ENCODE data around the gene VSIR.

The VSIR gene

DNA sequence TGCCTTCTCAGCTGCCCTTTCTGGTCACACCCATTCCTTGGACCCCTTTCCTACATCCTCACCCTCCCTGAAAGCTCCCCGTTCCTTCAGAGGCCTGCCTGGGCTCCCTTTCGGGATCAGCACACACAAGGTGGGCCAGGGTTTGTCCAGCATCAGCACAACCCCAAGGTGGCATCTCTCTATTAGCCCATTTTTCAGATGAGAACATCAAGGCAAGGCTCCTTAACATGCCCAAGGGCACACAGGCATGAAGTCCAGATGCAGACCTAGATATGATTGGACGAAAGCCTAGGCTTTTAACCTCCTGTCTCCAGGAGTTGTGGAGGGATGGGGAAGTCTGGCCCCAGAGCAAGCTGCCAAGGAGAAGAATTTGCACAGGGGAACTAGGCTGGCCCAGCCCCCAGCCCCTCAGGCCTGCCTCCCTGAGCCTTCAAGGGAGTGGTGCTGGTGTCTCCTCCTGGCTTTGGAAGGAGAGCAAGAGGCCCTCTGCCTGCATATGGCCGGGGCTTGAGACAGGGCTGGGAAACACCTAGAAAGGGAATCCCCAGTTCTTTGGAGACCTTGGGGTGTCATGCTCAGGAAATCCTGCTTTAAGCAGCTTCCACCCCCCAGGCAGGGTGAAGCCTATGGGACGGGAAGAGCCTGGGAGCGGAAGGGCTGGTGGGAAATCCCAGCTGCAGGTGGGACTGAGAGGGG lies 9.0 kb upstream of the VSIR start:
- DNase-seq (ENCODE audit: low read depth in 2 of 2): no peak

DNA sequence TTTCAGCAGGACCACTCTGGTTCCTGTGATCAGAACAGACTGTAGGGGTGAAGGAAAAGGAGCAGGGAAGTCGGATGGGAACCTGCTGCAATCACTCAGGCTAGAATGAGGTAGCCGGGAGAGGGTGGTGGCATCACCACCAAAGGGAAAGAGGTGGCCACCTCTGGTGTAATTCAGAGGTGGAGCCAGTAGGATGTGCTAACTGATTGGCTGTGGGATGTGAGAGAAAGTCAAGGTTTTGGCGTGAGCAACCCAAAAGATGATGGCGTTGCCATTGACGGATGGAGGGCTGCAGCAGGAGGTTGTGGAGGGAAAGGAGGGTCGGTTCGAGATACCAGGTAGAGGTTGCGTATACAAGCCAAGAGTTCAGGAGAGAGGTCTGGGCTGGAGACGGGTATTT lies 7.4 kb upstream of the VSIR start:
- DNase-seq (ENCODE audit: low read depth in 2 of 2): no peak

DNA sequence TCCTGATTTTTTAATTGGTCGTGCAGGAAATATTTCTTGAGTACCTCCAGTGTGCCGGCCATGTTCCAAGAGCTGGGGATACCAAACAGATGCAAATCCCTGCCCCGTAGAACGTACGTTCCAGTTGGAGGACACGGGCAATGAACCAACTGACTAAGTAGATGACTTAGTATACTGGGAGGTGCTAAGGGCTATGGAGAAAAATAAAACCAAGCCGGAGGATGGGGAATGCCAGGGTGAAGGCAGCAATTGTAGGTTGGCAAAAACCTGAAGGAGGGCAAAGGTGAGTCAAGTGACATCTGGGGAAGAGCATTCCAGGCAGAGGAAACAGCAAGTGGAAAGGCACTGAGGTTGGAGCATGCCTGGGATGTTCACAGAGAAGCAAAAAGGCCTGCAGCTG lies 6.8 kb upstream of the VSIR start:
- no peak for DNase-seq (ENCODE audit: low read depth in 2 of 2)

DNA sequence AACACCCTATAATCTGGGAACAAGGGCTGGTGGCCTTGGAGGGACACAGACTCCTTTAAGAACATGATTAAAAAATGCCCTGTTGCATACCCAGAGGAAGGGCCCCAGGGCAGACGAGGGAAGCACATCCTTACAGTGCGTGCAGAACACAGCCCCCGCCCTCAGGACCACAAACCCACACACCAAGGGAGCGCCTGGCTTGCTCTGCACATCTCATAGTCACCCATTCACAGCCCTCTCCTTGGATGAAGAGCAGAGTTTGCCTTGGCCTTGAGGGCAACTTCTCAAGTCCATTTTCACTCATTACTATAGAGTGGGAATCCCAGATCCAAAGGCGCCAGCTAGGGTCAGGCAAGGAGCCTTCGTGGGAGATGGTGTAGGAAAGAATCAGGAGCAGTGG lies 6.3 kb upstream of the VSIR start:
- DNase-seq (ENCODE audit: low read depth in 2 of 2): no peak

DNA sequence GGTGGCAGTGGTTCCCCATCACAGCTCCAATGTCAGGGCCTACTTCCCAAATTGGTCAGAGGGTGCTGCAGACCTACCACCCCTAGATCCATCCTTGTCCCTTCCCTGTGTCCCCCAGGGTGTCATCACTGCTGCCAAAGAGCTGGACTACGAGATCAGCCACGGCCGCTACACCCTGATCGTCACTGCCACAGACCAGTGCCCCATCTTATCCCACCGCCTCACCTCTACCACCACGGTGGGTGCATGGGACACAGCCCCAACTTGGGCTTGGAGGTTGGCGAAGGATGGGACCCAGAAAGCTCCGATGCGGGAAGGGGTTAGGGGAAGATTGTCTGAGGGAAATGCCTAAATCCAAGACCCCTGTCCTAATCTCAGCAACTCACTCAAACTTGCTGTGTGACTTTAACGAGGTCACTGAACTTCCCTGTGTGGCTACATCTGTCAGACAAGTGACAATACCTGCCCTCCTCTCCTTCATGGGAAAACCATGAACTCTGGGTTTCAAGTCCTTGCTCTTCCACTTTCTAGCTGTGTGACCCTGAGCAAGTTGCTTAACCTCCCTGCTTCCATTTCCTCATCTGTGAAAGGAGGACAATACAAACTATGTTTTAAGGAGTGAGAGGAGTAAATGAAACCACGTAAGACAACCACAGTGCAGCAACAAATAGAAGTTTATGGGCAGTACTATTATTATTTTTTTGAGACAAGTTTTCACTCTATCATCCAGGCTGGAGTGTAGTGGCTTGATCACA lies 4.9 kb upstream of the VSIR start:
- no peak for DNase-seq (ENCODE audit: low read depth in 2 of 2)

DNA sequence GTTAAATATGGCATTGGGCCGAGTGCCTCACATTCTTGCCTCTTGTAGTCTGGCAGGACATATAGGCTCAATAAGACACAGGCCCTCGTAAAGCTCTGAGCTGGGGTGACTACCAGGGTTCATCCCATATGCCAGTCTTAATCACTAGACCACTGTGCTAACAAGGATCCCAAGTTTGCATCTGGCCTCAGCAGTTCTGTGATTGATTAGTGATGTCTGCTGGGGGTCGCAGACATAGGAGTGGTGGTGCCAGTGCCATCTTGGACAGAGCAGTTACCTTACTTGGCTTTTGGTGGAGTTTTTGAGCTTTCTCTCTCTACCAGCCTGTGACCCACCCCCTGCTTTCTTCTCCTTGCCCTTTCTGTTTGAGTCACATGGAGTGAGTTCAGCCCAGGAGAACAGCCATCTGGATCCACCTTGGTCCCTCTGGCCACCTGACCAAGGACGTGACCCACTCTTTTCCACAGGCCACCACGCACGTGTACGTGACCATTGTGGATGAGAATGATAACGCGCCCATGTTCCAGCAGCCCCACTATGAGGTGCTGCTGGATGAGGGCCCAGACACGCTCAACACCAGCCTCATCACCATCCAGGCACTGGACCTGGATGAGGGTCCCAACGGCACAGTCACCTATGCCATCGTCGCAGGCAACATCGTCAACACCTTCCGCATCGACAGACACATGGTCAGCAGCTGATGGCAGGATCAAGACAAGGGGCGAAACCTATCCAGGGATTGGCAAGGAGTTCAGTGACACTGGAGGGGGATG lies 4.1 kb upstream of the VSIR start:
- DNase-seq (ENCODE audit: low read depth in 2 of 2): no peak

DNA sequence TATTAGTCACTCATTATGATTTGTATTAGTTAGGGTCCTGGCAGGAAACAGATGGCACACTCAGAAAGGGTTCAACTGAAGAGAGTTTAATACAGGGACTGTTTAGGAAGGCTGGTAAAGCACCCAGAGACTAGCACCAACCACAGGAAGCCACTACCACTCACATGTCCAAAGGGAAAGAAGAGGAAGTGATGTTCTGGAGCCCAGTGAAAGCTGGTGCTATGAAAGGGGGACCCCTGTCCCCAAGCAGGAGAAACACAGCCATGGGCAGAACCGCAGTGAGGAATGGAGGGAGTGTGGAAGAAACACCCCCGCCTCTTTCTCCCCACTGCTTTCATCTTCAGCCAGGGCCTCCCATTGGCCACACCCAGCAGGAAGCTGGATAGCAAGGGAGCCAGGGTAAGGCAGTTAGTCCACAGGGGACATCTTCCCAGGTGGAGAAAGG lies 3.2 kb upstream of the VSIR start:
- DNase-seq (ENCODE audit: low read depth in 2 of 2): no peak

DNA sequence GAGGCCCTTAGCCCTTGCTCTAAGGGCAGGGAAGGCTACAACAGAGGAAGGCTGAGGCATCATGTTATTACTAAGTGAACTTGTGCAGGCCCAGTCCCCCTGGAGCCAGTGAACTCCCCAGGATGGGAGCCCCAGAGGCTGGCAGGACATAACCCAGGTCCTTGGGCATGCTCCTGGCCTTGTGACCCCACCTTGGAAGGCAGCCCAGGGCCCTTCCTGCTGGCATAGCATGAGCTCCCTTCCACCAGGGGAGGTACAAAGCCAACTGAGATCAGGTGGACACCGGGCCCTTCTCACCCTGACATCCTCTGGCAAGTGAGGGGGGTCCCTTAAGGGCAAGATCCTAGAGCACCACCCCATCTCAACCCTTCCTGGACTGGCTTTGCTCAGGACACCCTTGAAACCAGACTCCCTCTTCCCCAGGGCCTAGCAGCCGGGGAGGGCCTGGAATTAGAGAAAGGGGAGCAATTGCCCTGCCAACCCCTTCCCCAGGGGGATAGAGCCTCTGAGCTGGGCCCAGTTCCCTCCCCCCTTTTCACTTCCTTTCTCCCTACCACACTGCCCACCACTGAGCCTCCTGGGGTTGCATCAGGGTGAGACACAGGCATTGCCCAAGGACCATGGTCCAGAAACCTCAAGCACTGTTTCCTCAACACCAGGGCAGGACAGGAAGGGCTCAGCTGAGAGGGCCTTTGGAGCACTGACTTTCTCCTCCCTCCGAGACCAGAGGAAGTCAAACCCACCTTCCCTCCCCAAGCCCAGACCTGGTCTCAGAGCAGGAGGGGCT lies 1.8 kb upstream of the VSIR start:
- DNase-seq (ENCODE audit: low read depth in 2 of 2): no peak

DNA sequence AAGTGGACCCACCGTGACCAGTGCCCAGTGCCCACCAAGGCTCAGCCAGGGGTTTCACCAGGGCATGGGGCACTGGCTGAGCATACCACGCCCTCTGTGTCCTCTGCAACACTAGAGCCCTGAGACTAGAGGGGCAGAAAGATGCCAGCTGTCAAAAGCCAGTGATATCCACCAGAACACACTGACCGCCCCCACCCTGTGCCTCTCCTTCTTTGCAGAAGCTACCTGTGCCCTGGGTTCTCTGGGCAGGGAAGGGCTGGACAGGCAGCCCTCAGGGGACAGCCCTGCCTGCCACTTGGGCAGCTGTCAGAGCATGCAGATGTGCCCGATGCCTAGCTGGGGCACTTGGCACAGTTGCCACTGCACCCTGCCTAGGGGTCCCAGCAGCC lies 494 bp downstream of the VSIR start:
- DNase-seq (ENCODE audit: low read depth in 2 of 2): no peak

DNA sequence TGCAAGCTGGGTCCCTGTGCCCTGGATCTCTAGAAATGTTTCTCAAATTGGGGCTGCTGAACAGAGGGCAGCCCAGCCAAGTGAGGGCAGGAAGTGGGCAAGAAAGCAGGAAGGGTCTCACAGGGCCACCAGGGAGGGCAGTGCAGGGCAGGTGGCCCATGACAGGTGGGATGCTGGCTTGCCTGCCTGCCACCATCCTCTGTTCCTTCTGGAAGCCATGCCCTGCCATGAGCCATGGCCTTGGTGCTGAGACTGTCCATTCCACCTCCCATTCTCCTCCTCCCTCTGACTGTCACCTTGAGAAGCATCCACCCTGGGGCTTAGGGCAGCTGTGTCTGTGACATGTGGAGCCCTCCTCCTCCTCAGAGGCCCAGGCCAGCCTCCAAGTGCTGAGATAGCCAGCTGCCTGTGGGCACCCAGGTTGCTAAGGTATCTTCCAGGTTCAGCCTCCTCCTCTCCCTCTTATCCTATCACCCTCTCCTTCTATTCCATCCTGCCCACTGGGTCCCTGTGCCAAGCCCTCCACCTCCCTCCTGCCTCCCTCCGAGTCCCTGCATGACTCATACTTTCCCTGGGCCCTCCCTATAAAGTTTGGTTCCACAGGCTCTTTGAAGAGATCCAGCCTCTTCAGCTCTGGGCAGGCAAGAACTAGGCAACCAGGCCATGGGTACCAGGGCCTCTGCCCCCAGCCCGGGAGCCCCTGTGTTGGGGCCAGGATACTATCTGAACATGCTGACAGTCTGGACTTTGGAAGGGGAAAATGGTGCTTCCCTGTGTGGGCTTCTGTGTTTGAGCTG lies 1.3 kb downstream of the VSIR start:
- DNase-seq (ENCODE audit: low read depth in 2 of 2): no peak

DNA sequence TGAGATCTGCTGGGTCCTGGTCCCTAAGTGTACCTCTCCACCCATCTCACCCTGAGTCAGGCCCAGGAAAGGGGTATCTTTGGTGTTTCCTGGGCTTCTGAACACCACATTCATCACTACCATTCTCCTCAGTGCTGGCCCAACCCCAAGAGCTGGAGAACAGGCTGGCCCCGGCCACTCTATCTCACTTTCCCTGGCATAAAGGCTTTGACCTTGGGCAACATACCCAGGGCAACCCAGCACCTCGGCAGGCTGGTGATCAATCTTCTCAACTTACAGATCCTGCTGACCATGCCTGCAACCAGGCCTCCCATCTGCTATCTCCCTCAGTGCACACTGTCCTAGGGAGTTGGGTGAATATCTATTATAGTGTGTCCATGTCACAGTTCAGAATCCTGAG lies 2.1 kb downstream of the VSIR start:
- DNase-seq (ENCODE audit: low read depth in 2 of 2): no peak

DNA sequence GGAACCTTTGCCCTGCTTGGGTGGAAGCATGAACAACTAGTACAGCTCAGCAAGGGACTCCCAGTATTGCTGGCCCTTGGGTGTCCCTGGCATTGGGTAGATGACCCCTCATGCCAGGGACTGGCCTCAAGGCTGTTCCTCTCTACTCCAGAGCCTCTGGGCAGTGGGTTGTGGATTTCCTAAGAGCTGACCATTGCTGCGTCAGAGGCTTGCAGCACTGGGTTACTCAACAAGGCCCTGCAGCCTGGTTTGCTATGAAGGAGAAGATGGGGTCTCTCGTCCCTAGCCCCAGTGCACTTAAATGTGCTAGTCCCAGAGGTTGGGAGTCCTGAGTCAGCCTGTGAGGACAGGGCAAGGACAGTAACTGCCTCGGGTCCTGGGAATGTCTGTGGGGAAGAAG lies 2.5 kb downstream of the VSIR start:
- no peak for DNase-seq (ENCODE audit: low read depth in 2 of 2)

DNA sequence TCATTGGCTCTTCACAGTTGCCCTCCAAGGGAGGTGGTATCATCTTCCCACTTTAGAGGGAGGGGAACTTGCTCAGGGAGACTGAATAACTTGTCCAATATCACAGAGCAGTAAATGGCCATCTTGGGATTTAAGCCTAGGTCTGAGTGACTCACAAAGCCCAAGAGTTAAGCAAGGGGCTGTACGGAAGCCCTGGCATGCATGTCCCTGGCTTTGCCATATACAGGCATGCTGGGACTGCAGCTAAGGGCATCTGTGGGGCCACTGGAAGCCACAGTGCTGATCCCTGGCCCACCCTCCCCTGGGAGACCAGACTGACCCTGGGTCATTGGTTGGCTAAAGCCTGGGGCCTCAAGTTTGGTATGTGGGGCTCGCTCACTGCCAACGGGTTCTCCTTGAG lies 3.1 kb downstream of the VSIR start:
- no peak for DNase-seq (ENCODE audit: low read depth in 2 of 2)

DNA sequence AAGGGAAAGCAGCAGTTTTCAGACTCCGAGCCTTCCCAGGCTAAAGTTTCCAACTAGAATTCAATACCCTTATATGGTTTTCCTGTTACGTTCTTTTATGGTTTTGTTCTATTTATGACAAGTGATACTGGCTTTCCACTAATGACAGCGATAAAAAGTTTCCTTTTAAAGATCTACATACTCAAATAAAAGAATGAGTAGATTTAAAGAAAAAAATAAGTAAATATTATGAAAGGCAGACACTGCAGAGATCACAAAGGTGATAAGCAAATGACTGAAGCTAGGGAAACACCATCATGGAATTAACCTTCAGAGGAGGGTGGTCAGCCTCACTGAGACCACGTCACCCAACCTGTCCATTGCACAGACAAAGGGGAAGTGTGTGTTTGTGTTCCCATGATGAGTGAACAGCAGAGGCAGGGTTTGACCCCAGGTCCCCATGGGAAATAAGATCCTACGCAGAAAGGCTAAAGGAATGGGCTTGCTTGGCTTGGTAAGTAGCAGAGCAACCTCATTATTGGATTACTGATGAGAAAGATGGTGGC lies 4.0 kb downstream of the VSIR start:
- no peak for DNase-seq (ENCODE audit: low read depth in 2 of 2)

DNA sequence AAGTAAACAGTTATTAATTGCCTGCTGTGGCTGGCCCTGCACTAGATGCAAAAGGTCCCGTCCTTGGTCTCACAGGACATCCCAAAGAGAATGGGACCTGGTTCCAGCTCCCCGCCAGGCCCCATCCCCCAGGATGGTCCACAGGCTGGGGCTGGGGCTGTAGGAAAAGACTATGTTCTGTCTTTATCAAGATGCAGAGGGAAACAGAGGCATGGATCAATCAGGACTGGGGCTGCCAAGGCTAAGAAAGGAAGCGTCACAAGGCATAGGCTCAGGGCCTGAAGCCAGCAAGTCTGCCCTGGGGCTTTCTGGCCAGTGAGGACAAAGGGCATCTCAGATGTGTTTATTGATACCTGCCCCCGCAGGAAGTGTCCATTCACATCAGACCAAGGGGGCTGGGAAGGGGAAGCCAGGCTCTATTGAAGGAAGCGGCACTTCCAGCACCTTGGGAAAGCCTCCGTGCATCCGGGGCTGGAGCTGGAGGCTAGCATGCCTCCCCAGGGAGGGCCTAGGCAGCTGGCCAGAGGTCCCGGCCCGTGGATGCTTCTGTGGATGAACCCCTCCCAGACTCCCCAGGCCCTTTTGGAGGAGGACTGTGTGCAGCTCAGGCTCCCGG lies 5.8 kb downstream of the VSIR start:
- no peak for DNase-seq (ENCODE audit: low read depth in 2 of 2)

DNA sequence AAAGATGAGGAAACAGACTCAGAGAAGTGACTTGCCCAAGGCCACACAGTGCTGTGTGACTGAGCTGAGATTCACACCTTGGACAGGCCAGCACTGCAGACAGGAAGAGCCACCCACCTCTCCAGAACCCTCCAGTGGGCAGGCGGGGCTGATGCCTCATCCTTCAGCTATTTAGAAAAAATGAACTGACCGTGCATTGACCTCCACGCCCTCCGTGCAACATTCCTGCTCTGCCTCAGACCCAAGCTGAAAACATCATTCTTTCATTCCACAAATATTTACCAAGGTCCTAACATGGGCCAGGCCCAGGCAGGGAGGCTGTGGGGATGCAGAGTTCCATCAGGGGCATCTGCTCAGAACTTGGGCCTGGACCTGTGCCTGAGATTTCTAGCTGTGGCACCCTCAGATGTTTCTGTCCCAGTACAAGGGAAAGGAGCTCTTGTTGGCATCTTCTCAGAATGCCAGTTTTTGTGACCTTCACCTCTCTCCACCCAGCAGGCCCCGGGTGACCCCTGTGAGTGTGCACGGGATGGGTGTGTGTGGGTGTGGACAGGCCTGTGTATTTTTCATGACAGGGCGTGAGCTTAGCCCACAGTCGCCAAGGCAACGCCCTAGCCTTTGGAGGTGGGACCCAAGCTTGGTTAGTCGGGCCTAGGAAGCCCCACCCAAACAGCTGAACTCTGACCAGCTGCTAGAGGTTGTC lies 6.5 kb downstream of the VSIR start:
- no peak for DNase-seq (ENCODE audit: low read depth in 2 of 2)

DNA sequence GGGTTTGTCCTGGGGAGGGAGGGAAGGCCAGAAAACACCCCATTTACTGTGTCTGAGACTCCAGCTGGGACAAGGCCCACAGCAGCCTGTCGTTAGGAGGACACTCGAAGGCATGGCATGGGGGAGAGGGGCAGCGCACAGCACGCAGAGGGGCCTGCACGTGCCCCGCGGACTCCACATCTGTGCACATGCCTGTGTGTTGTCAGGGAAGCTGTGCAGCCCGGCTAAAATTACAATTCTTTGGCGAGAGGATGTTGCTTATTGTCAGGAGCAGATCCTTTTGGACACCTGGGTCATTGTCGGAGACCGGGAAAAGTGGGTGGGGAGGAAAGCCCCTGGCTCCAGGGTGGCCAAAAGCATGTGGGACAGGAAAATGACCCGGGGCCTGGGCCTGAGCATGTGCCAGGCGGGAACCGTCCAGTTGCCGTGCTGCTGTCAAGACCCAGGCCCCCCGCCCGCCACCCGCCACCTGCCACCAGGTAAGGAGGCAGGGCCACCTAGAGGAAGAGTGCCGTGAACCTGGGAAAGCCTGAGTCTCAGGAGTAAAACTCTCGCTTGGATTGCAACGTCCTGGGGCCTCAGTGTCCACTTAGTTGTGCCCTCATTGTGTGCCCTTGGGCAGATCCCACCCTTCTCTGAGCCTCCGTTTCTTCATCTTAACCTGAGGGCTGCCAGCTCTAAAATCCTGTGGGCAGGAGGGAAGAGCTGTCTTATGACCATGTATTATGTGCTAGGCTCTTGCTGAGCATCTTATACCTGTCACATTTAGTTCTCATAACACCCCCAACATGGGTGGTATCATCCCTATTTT lies 7.2 kb downstream of the VSIR start:
- no peak for DNase-seq (ENCODE audit: low read depth in 2 of 2)

DNA sequence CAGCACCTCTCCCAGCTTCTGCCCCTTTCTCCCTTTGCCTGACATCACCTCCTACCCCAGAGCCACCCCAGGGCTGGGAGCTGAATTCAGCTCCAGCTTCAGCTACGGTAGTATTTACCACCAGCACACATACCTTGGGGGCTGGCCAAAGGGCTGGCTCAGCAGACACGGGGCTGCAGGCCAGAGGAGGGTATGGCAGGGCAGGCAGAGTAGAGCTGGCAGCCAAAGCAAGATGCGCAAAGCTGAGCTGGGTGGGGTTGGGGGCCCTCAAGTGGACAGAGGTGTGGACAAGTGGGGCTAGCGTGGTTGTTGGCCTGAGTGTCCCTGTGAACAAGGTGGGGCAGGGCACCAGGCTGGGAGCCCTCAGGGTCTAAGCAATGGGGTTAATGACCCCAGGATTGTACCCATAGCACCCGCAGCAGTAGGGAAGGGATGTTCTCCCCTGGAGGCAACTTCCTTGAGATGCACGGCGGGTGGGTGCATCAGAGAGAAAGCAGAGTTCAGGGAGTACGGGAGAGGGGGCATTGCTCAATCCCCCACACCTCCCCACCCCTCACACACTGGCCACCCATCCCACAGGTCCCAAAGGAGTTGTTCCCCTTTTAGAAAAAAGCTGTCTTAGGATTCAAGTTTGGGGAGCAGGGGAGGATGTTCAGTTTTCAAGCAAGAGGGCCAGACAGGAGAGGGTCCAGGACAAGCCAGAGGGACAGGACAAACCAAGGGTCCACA lies 8.0 kb downstream of the VSIR start:
- no peak for DNase-seq (ENCODE audit: low read depth in 2 of 2)

All from stimulated activated CD4-positive, alpha-beta T cell treated with anti-CD3 and anti-CD28 coated beads, Interleukin-4, amount 100 ng/mL, for 48 hours (primary cell).